SJCRH30 (cell line): ENCODE results near the gene ARRDC2. TPM values are rescaled to one million over a fixed set of nuclear protein-coding genes. Genes with fewer than 3 reads are reported as not detected.
A peak's percentile ranks its signal among the peaks of the same experiment; 100 is the strongest.

Experiments
- DNase-seq, 2 experiments: peaks; one replicate each; pipeline ENCODE4 v3.0.0-alpha.2; 2015 to 2020
- H3K27ac ChIP-seq: fragments of 250-450 bp; sonication (Bioruptor Pico); 2 replicates; pipeline ENCODE4 v1.5.1; 2020; ENCODE audit warnings: mild to moderate bottlenecking, moderate library complexity
- H3K27me3 ChIP-seq: fragments of 250-450 bp; sonication (Bioruptor Pico); 2 replicates; pipeline ENCODE4 v1.5.1; 2020; ENCODE audit warnings: mild to moderate bottlenecking, moderate library complexity
- H3K36me3 ChIP-seq: fragments of 250-450 bp; sonication (Bioruptor Pico); 2 replicates; pipeline ENCODE4 v1.5.1; 2020; ENCODE audit warnings: mild to moderate bottlenecking, moderate library complexity
- H3K4me1 ChIP-seq: fragments of 250-450 bp; sonication (Bioruptor Pico); 2 replicates; pipeline ENCODE4 v1.5.1; 2020; ENCODE audit warnings: mild to moderate bottlenecking, moderate library complexity
- H3K4me3 ChIP-seq: fragments of 250-450 bp; sonication (Bioruptor Pico); 2 replicates; pipeline ENCODE4 v1.5.1; 2020; ENCODE audit warnings: mild to moderate bottlenecking, moderate library complexity
- H3K9me3 ChIP-seq: fragments of 250-450 bp; sonication (Bioruptor Pico); replicated peaks from 2 replicates; pipeline ENCODE4 v1.5.1; 2020; ENCODE audit warnings: mild to moderate bottlenecking, moderate library complexity
- total RNA-seq: library from RNA; depleted of rRNA; stranded (reverse); fragments of >200 nt; shearing (Covaris generic); gene quantifications from 2 replicates; pipeline ENCODE4 v1.2.3, GENCODE V29; 2014; rRNA removed

Gene ARRDC2
- total RNA-seq, result 1.9 and 2.0 TPM in 2 replicates

DNA sequence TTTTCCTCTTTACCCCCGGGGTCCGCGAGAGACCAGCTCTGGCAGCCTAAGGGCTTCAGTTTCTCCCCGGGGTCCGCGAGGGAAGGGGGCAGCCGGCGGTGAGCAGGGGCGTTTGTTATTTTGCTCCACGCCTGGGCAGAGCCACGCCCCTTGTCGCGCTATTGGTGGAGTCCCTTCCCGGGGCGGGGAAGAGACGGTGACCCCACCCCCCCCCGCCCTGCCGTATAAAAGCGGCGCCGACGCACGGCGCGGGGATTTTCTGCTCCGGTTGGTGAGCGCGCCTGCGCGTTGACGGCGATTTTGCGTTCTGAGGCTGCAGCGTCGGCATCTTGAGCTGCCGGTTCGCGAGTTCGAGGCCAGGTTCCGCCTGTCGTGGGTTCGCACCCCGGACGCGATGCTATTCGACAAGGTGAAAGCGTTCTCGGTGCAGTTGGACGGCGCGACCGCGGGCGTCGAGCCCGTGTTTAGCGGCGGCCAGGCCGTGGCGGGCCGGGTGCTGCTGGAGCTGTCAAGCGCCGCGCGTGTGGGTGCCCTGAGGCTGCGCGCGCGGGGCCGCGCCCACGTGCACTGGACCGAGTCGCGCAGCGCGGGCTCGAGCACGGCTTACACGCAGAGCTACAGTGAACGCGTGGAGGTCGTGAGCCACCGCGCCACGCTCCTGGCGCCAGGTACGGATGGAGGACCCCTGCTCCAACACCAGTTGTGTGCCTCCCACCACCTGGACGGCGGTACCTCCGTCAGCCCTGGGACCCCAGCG is at the start of gene ARRDC2:
TSS of gene ARRDC2 (plus strand) at position 254 of the 757 bp plus-strand sequence. CDS start at position 395, 141 bp downstream.
- Histone ChIP-seq H3K27me3 (no peaks in the 10 kb centered on the region), H3K36me3 (no peaks in the 10 kb centered on the region), H3K4me3 (peak within 1 kb of the TSS; percentile 11; the same call in 1 of the 2 replicates), H3K4me1 (no peaks in the 10 kb centered on the region), H3K27ac (no peak within 1 kb of the TSS), H3K9me3 (no peaks in the 10 kb centered on the region)
- DNase-seq, result peak; percentile 57 to 68

GRCh38 chr19:17963936-17964691 is 43.9 kb upstream of the ARRDC2 start:
- Histone ChIP-seq H3K27me3 (peaks cover 54% of the 10 kb centered on the region), H3K36me3 (no peaks in the 10 kb centered on the region), H3K4me1 (no peaks in the 10 kb centered on the region), H3K4me3 (no peak overlapping the region), H3K27ac (no peak overlapping the region), H3K9me3 (no peaks in the 10 kb centered on the region)
- DNase-seq, result no peak

DNA sequence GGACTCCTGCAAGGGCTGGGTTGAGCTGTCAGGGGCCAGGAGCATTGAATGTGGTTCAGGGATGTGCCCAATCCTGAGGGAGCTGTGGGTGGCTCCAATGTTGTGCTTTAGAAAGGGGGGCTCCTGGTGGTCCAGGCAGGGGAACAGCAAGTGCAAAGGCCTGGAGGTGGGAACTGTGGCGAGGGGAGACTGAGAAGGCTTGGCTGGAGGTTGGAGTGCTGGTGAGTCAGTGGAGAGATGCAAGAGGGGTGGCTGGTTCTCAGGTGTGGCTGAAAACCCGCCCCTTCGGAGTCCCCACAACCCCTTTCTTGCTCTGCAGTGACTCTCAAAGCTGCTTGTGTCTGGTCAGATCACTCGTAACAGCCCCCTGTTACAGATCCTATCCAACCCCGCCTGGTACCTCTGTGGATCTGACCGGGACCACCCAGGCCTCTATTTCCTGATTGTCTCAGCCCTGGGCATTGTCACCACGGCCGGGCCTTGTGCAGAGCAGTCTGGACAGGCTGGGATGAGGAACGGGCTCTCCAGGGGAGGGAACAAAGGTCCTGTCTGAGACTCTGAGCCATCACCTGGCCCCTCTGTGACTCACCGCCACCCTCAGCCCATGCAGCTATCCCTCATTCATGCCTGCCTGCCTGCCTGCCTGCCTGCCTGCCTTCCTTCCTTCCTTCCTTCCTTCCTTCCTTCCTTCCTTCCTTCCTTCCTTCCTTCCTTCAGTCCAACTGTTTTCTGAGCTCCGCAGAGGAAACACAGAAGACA is 42.4 kb upstream of the ARRDC2 start:
- H3K27ac ChIP-seq, result no peak overlapping the region
- H3K9me3 ChIP-seq, result no peaks in the 10 kb centered on the region
- no peak for DNase-seq
- H3K4me3 ChIP-seq, result no peak overlapping the region
- no peaks in the 10 kb centered on the region for H3K36me3 ChIP-seq
- H3K4me1 ChIP-seq, result no peaks in the 10 kb centered on the region
- H3K27me3 ChIP-seq, result peaks cover 49% of the 10 kb centered on the region

- DNase-seq, result no peak
- Histone ChIP-seq H3K4me1 (no peaks in the 10 kb centered on the region), H3K9me3 (no peaks in the 10 kb centered on the region), H3K27ac (no peak overlapping the region), H3K27me3 (peaks cover 46% of the 10 kb centered on the region), H3K36me3 (no peaks in the 10 kb centered on the region), H3K4me3 (no peak overlapping the region)
Measured at GRCh38 chr19:17966129-17966483, 41.9 kb upstream of the ARRDC2 start.

DNA sequence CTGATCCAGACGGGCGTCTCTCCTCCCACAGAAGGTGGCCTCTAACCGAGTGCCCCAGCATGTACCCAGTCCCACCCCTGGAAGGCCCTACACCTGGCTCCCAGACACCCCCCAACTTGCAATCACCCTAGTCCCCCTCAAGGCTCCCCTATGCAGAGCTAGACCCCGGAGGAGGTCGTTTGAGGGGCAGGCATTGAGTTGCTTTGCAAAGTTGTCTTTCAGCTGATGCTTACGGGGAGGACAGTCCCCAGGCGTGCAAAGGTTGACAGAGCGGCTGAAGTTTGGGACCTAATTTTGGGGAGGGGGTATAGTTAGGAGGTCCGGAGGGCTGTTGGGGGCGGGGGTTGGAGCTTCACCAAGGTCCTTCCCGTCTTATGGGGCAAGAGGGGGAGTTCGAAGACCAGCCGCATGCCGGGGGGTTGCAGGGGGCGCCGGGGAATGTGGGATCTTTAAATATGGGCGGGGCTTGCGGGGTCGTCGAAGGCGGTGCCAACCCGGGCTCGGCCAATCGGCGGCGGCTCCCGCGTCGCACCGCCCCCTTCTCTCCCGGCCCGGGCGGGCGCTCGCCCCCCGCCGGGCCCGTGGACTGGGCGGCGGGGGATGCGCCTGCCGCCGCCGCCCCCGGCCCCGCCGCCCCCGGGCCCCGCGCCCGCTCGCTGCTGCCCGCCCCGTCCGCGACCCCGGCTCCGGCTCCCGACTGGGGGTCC is 41.3 kb upstream of the ARRDC2 start, which contains the start of gene KCNN1:
TSS of gene KCNN1 (plus strand) at position 558 of the 707 bp plus-strand sequence. CDS start 6,782 bp downstream, outside the sequence.
- no peak within 1 kb of the TSS for H3K27ac ChIP-seq
- no peaks in the 10 kb centered on the region for H3K36me3 ChIP-seq
- H3K9me3 ChIP-seq, result no peaks in the 10 kb centered on the region
- H3K4me3 ChIP-seq, result no peak within 1 kb of the TSS
- H3K27me3 ChIP-seq, result peaks cover 44% of the 10 kb centered on the region
- H3K4me1 ChIP-seq, result no peaks in the 10 kb centered on the region
- DNase-seq, result no peak

DNA sequence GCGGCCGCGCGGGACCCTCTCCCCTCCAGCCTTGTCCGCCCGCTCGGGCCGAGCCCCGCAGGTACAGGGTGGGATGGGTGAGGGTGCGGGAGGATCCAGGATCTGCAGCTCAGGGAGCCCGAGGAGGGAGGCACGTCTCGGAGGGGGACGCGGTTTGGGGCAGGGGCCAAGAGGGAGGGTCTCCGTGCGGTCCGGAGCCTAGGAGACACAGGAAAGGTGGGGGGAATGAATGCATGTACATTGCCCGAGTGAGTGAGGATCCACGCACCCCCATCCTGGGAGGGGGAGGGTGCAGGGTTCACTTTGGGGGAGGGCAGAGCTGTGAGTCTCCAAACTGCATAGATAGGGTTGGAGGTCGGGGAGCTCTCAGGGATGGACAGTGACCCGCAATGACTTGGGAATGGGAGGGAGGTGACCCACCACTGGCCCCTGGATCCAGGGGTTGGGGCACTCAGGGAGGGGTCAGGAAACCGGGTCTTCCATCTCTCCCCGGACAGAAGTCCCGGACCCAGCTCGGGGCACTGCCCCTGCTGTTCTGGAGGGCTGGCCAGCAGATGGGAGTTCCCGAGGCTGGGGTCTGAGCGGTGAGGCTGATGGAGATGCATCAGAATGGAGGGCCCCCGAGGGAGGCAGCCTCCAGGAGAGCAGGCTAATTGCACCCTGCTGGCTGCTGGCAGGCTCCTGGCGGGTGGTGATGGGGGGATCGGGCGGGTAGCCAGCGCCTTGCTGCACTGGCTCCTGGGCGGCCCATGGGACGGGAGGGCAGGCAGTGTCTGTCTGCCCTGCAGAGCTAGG is 40.5 kb upstream of the ARRDC2 start:
- Histone ChIP-seq H3K9me3 (no peaks in the 10 kb centered on the region), H3K4me1 (no peaks in the 10 kb centered on the region), H3K4me3 (no peak overlapping the region), H3K27me3 (peaks cover 42% of the 10 kb centered on the region), H3K36me3 (no peaks in the 10 kb centered on the region), H3K27ac (no peak overlapping the region)
- no peak for DNase-seq

GRCh38 chr19:17968362-17968761 is 39.6 kb upstream of the ARRDC2 start:
- DNase-seq, result no peak
- H3K36me3 ChIP-seq, result no peaks in the 10 kb centered on the region
- H3K27me3 ChIP-seq, result peaks cover 45% of the 10 kb centered on the region
- no peak overlapping the region for H3K27ac ChIP-seq
- H3K4me1 ChIP-seq, result no peaks in the 10 kb centered on the region
- H3K9me3 ChIP-seq, result no peaks in the 10 kb centered on the region
- H3K4me3 ChIP-seq, result no peak overlapping the region

GRCh38 chr19:17969096-17969792 is 38.7 kb upstream of the ARRDC2 start:
- Histone ChIP-seq H3K36me3 (no peaks in the 10 kb centered on the region), H3K4me1 (no peaks in the 10 kb centered on the region), H3K27ac (no peak overlapping the region), H3K4me3 (no peak overlapping the region), H3K9me3 (no peaks in the 10 kb centered on the region), H3K27me3 (peaks cover 42% of the 10 kb centered on the region)
- no peak for DNase-seq

GRCh38 chr19:17972230-17972629 is 35.7 kb upstream of the ARRDC2 start:
- no peaks in the 10 kb centered on the region for H3K36me3 ChIP-seq
- H3K4me1 ChIP-seq, result no peaks in the 10 kb centered on the region
- no peak overlapping the region for H3K27ac ChIP-seq
- H3K9me3 ChIP-seq, result no peaks in the 10 kb centered on the region
- H3K4me3 ChIP-seq, result no peak overlapping the region
- H3K27me3 ChIP-seq, result peaks cover 36% of the 10 kb centered on the region
- DNase-seq, result no peak

DNA sequence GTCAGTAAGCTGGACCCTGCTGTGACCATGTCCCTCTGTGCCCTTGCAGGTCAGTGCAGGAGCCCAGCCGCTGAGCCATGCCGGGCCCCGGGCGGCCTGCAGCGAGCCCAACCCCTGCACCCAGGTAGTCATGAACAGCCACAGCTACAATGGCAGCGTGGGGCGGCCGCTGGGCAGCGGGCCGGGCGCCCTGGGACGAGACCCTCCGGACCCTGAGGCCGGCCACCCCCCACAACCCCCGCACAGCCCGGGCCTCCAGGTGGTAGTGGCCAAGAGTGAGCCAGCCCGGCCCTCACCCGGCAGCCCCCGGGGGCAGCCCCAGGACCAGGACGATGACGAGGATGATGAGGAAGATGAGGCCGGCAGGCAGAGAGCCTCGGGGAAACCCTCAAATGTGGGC is 34.2 kb upstream of the ARRDC2 start:
- no peak overlapping the region for H3K27ac ChIP-seq
- H3K4me1 ChIP-seq, result no peaks in the 10 kb centered on the region
- no peaks in the 10 kb centered on the region for H3K9me3 ChIP-seq
- no peak for DNase-seq
- H3K27me3 ChIP-seq, result peaks cover 37% of the 10 kb centered on the region
- no peak overlapping the region for H3K4me3 ChIP-seq
- H3K36me3 ChIP-seq, result no peaks in the 10 kb centered on the region

DNA sequence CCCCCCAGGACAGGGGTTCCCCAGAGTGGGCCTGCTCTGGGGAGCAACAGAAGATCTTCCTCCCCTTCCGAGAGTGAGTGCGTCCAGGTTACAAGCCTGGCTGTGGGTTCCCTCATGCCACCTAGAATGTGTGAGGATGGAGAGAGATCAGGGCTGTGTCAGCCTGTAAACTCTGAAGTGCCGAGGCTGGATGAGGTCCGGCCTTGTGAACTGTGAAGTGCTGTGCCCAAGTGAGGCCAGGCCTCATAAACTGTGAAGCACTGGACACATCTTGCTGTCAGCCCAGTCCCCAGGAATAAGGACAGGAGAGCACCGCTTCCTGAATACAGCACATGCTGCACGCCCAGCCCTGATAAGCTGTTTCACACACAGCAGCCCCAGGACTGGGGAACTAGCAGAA is 33.4 kb upstream of the ARRDC2 start:
- DNase-seq, result no peak
- Histone ChIP-seq H3K4me3 (no peak overlapping the region), H3K4me1 (no peaks in the 10 kb centered on the region), H3K36me3 (no peaks in the 10 kb centered on the region), H3K9me3 (no peaks in the 10 kb centered on the region), H3K27me3 (peaks cover 36% of the 10 kb centered on the region), H3K27ac (no peak overlapping the region)

DNA sequence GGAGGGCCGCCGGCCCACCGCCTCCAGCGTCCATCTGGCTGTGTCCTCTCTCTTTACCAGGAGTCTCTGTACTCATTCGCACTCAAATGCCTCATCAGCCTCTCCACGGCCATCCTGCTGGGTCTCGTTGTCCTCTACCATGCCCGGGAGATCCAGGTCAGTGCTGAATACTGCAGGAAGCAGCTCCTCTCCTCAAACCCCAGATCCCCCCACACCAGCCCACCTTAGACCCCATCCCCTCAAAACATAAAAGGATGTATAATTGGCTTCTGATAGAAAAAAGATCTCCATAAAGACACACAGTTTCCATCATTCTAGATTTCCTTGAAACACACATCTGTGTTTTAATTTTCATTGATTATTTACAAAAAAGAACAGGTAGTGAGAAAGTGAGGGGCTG is 32.9 kb upstream of the ARRDC2 start:
- H3K9me3 ChIP-seq, result no peaks in the 10 kb centered on the region
- no peak for DNase-seq
- H3K36me3 ChIP-seq, result no peaks in the 10 kb centered on the region
- no peak overlapping the region for H3K4me3 ChIP-seq
- H3K27me3 ChIP-seq, result peaks cover 32% of the 10 kb centered on the region
- H3K4me1 ChIP-seq, result no peaks in the 10 kb centered on the region
- H3K27ac ChIP-seq, result no peak overlapping the region

- no peaks in the 10 kb centered on the region for H3K4me1 ChIP-seq
- H3K27ac ChIP-seq, result no peak overlapping the region
- DNase-seq, result no peak
- no peaks in the 10 kb centered on the region for H3K9me3 ChIP-seq
- peaks cover 36% of the 10 kb centered on the region for H3K27me3 ChIP-seq
- H3K36me3 ChIP-seq, result no peaks in the 10 kb centered on the region
- H3K4me3 ChIP-seq, result no peak overlapping the region
Measured at GRCh38 chr19:17977021-17977420, 30.9 kb upstream of the ARRDC2 start.
